GM06990 (cell line): Measurements from ENCODE around the gene MUC4.
"Not testable (repeated sequence)": the region's sequence is repeated elsewhere in the genome, so short reads cannot be mapped to it uniquely, and the experiment has no call there.

Experiments used
- DNase-seq: peaks from one replicate; pipeline ENCODE4 v3.0.0-alpha.2; 2011; ENCODE audit not compliant: insufficient read length; ENCODE audit errors: extremely low read depth
- H3K27me3 ChIP-seq: replicated peaks from 2 replicates; pipeline ENCODE4 v1.6.0; 2011; ENCODE audit warnings: low read length; ENCODE audit not compliant: control insufficient read depth, insufficient read depth
- H3K36me3 ChIP-seq: 2 replicates; pipeline ENCODE4 v1.5.1; 2011; ENCODE audit warnings: low read length; ENCODE audit not compliant: control insufficient read depth, insufficient read depth
- H3K4me3 ChIP-seq: replicated peaks from 2 replicates; pipeline ENCODE4 v1.5.1; 2011; ENCODE audit warnings: low read depth, mild to moderate bottlenecking, control low read depth, low read length
- CTCF ChIP-seq: IDR thresholded peaks from 2 replicates; pipeline ENCODE4 v1.5.1; 2011; ENCODE audit warnings: low read length, control low read depth, mild to moderate bottlenecking, inconsistent platforms; ENCODE audit not compliant: insufficient read depth, poor library complexity, severe bottlenecking

Gene MUC4

GRCh38 chr3:195802261-195802701, 9.4 kb downstream of the MUC4 start:
- Histone ChIP-seq H3K4me3 (no peak overlapping the region), H3K36me3 (no peaks in the 10 kb centered on the region), H3K27me3 (peaks cover 3% of the 10 kb centered on the region)
- DNase-seq = no peak
- no peak for TF ChIP-seq CTCF

GRCh38 chr3:195801251-195802183, 10.2 kb downstream of the MUC4 start:
- H3K27me3 ChIP-seq = peaks cover 3% of the 10 kb centered on the region
- H3K36me3 ChIP-seq = no peaks in the 10 kb centered on the region
- DNase-seq = no peak
- H3K4me3 ChIP-seq = no peak overlapping the region
- no peak for TF ChIP-seq CTCF

GRCh38 chr3:195800240-195800639, 11.5 kb downstream of the MUC4 start:
- DNase-seq = no peak
- no peak for TF ChIP-seq CTCF
- no peaks in the 10 kb centered on the region for H3K36me3 ChIP-seq
- peaks cover 3% of the 10 kb centered on the region for H3K27me3 ChIP-seq
- H3K4me3 ChIP-seq = no peak overlapping the region

GRCh38 chr3:195796795-195797194, 14.9 kb downstream of the MUC4 start:
- H3K36me3 ChIP-seq = no peaks in the 10 kb centered on the region
- 0 out of 2 replicates have a peak, but pooled peaks cover 1% of the 10 kb centered on the region for H3K27me3 ChIP-seq
- no peak for DNase-seq
- TF ChIP-seq CTCF = no peak
- H3K4me3 ChIP-seq = no peak overlapping the region

DNA sequence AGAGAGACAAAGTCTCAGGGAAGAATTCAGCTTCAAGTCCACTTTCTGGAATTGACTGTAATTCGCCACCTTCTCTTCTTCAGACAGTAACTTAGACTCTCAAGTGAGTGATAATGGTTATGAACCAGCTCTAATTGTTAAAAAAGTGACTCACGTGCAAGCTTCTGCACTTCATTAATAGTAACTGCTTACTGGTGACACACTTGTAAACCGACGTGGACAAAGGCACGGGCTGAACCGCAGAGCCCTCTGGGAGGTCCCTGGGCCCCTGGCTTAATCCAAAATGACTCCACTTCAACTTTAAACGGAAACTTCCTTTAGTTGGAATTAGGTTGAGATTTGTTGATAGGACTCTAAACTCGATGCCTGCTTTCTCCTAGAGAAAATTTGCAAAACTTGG, 17.0 kb downstream of the MUC4 start:
- TF ChIP-seq CTCF = no peak
- no peak overlapping the region for H3K4me3 ChIP-seq
- no peaks in the 10 kb centered on the region for H3K27me3 ChIP-seq
- DNase-seq = no peak
- H3K36me3 ChIP-seq = no peaks in the 10 kb centered on the region

DNA sequence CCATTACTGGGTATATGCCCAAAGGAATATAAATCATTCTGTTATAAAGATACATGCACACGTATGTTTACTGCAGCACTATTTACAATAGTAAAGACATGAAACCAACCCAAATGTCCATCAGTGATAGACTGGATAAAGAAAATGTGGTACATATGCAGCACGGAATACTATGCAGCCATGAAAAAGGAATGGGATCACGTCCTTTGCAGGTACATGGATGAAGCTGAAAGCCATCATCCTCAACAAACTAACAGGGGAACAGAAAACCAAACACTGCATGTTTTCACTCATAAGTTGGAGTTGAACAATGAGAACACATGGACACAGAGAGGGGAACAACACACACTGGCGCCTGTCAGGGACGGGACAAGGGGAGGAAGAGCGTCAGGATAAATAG, 19.1 kb downstream of the MUC4 start:
- DNase-seq, H3K4me3 ChIP-seq, H3K36me3 ChIP-seq, H3K27me3 ChIP-seq: not testable (repeated sequence)
